Left colon (tissue), 2 donors: ENCODE results near the gene TEAD4. TPM values are rescaled to one million over a fixed set of nuclear protein-coding genes. Genes with fewer than 3 reads are reported as not detected.

Experiments used
- ATAC-seq: fragments of 200-7000 bp; cut with Tn5 transposase; one replicate; pipeline ENCODE4 v1.9.1; 2020; ENCODE audit warnings: mild to moderate bottlenecking, moderate library complexity
- DNase-seq, 2 donors: peaks; one replicate each; pipeline ENCODE4 v3.0.0-alpha.2; 2020
- intact Hi-C, 2 donors: fragments of 100-400 bp; cut with DNase I in 1 of 2; cut with micrococcal nuclease in 1 of 2; formaldehyde crosslinking; loops; one replicate each; pipeline versions ENCODE4 v1.11.2 to v1.14.0; 2022; cut with DNase I, micrococcal nuclease
- long read RNA-seq: library from polyadenylated mRNA; unstranded; transcript quantifications from one replicate; pipeline ENCODE4 v2.0.0, GENCODE V29; 2021
- total RNA-seq, 2 donors: library from RNA; stranded (reverse); fragmentation: NEBNext Ultra II Directional; extraction: Animal tissue kit (Norgen Biotek cat#: 25700); gene quantifications; one replicate each; pipeline ENCODE4 v1.2.1, GENCODE V29; 2021
- donor health status: DM: no; HTN: no; CAD: no.
- donor health status: DM: yes; HTN: yes; CAD: no.

Gene TEAD4
- total RNA-seq: 1 to 10 TPM; 6.0 to 9.0 TPM
- long read RNA-seq, partial matches to known transcripts: 4 of 6 reads
- long read RNA-seq, other reads (novel, unspliced or antisense): 1 of 6 reads

GRCh38 chr12:2959192-2959504, at the start of gene TEAD4:
Gene TEAD4, plus strand, starts transcription at chr12:2959397.
- ATAC-seq (peak; percentile 73), DNase-seq (peak; percentile 62 to 69)
- intact Hi-C loops: no loop called here

GRCh38 chr12:2912216-2912575, 47.0 kb upstream of the TEAD4 start:
- intact Hi-C loops: no loop called here
- ATAC-seq (no peak), DNase-seq (no peak)

DNA sequence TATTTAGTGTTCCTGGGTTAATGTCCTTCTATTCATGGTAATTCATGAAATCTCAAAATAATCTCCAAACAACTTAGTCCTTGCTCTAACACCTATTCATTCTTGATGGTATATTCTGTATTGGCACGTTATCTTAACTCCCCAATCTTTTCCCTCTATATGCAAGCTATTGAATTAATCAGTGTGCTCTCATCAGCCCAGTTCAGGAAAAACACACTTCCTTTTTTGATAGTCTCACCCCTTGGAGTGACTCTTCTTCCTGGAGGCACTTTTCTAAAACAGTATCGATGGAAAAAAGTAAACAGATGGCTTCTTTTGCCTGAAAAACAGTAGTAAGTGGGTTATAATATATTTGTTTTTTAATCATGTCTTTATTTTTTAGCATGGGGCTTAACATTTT, 39.9 kb upstream of the TEAD4 start:
- intact Hi-C loops: no loop called here
- ATAC-seq: no peak

GRCh38 chr12:2922329-2922728, 36.9 kb upstream of the TEAD4 start:
- DNase-seq (no peak), ATAC-seq (no peak)
- intact Hi-C loops: no loop called here

More for the DNA sequence above, 39.9 kb upstream of the TEAD4 start:
- no peak for DNase-seq

GRCh38 chr12:2923057-2923456, 36.1 kb upstream of the TEAD4 start:
- ATAC-seq: no peak
- intact Hi-C loops: no loop called here
- no peak for DNase-seq

DNA sequence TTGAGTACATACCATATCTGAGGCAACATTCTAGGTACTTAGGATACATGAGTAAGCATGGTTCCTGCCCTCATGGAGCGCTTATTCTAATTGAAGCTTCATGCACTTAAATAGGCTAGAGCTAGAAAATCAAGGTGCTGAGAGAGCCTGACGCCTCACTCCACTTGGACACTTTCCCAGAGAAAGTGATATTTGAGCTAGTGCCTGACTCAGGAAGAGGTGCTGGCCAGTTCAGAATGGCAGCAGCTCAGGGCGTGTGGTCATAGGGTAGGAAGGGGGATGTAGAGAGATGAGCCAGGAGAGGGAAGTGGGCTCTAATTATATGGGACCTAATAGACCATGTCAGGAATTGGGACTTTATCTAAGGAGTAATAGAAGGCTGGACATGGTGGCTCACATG, 35.2 kb upstream of the TEAD4 start:
- DNase-seq: no peak
- intact Hi-C loops: no loop called here
- no peak for ATAC-seq

DNA sequence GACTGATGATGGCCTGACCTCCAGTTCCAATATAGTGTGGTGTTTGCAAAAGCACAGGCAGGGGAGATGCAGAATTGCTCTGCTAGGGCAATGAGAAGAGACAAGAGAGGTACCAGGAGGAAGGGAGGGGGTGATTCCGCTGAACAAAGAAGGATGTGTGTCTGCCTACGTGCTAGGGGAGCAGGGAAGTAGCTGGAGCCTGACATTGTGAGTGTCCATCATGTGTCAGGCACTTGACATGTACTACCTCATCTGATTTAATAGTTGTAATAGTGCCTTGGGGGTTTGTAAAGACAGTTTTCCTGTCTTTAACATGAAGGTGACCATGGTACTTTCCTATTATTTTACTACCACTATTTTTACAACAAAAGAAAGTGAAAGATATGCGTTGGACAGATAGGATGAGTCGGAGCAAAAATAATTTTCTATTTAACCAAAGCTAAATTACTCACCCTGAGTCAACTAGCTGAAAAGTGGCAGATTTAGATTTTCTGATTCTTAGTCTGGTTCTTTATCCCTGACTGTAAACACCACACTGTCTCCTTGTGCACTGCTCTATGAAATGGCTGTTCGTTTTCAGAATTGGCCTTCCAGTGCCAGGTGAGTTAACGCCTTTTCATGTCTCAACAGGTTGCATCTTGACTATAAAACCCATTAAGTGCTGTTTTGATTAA, 33.7 kb upstream of the TEAD4 start:
- intact Hi-C loops: no loop called here
- ATAC-seq (no peak), DNase-seq (no peak)

GRCh38 chr12:2930865-2931264, 28.3 kb upstream of the TEAD4 start:
- ATAC-seq: no peak
- intact Hi-C loops: no loop called here
- DNase-seq: no peak

DNA sequence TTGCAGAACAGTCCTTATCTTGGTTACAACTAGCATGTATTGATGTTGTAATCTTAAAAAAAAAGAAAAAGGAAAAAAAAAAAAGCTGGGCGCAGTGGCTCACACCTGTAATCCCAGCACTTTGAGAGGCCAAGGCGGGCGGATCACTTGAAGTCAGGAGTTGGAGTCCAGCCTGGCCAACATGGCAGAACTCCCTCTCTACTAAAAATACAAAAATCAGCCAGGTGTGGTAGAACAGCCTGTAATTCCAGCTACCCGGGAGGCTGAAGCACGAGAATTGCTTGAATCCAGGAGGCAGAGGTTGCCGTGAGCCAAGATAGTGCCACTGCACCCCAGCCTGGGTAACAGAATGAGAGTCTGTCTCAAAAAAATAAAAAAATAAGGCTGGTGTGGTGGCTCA, 25.6 kb upstream of the TEAD4 start:
- DNase-seq (no peak), ATAC-seq (no peak)
- intact Hi-C loops: no loop called here

- intact Hi-C loops: no loop called here
- DNase-seq: no peak
Observed at GRCh38 chr12:2934371-2934770, 24.8 kb upstream of the TEAD4 start.

GRCh38 chr12:2936301-2936700, 22.9 kb upstream of the TEAD4 start:
- no peak for ATAC-seq
- no peak for DNase-seq
- intact Hi-C loops: no loop called here

More at GRCh38 chr12:2934371-2934770, 24.8 kb upstream of the TEAD4 start:
- no peak for ATAC-seq

DNA sequence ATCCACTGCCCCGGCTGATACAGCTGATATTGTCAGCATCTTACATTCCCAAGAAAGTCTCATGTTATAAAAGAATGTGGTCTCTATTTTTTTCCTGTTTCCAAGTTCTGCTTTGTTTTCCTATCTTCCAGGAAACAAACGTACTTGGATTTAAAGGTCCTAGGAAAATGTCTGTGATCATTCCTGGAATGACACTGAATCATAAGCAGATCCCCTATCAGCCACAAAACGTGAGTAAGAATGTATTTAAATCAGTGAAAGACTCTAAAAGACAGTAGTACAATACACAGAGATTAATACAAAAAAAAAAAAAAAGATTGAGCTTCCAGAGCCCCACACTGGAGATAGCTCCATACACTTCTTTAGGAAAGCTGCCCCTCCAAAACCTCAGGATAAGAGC, 21.7 kb upstream of the TEAD4 start:
- ATAC-seq: no peak
- DNase-seq: no peak
- intact Hi-C loops: no loop called here

DNA sequence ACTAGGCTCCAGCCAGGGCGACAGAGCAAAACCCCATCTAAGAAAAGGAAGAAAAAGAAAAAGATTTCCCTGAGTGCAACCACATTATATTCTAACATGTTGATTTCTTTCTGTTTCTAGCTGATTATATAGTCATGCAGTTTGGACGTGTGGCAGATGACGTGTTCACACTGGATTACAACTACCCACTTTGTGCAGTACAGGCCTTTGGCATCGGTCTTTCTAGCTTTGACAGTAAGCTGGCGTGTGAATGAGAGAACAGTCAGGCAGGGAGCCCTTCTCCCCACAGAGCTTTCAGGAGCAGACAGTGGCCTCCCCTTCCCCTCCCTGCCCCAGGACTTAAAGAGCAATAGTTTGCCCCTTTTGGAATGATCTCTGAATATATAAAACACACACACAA, 20.0 kb upstream of the TEAD4 start:
- ATAC-seq (no peak), DNase-seq (no peak)
- intact Hi-C loops: no loop called here

DNA sequence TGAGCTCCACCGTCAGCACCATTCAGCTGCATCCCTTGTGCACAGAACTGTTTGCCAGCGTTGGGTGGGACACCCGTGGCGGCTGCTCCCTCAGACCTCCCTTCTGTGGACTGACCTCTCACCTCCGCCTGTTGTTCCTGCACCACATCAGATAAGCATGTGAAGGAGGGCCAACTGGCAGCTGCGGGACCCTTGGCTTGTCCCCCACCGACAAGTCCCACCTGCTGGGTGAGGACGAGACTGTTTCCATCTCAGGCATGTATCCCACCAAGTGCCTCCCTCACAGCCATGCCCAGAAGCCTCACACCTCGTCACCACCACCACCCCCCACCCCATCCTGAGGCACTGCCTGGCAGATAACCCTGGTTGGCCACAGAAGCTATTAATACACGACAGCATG, 18.6 kb upstream of the TEAD4 start:
- intact Hi-C loops: no loop called here
- no peak for ATAC-seq
- no peak for DNase-seq

- DNase-seq (no peak), ATAC-seq (no peak)
- intact Hi-C loops: no loop called here
Observed at GRCh38 chr12:2941524-2941923, 17.7 kb upstream of the TEAD4 start.

DNA sequence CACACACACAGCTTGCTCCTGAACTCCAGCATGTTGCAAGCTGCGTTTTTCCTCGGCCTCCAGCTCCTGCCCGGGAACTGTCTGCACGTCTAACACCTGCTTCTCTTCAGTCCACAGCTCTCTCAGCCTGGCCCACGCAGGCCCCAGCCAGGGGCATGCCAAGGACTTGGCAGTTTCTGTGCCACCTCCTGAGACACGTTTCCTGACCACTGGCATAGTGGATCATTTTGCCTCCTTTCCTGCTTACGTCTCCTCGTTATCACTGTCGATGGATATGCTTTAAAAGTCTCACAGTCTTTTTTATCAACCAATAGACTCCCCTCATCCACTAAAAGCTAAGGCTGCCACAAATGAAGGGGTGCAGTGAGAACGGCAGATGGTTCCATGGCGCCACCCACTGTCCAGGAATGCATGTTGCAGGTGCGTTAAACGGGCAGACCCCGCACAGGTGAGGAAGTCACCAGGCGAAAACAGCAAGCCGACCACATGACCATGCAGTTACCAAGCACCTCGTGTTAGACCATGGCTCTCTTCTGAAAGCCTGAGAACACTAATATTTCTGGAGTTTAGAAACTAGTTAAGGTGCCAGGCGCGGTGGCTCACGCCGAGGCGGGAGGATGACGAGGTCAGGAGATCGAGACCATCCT, 14.7 kb upstream of the TEAD4 start:
- intact Hi-C loops: no loop called here
- DNase-seq (peak in 1 of 2 donors; percentile 61), ATAC-seq (peak; percentile 95)

DNA sequence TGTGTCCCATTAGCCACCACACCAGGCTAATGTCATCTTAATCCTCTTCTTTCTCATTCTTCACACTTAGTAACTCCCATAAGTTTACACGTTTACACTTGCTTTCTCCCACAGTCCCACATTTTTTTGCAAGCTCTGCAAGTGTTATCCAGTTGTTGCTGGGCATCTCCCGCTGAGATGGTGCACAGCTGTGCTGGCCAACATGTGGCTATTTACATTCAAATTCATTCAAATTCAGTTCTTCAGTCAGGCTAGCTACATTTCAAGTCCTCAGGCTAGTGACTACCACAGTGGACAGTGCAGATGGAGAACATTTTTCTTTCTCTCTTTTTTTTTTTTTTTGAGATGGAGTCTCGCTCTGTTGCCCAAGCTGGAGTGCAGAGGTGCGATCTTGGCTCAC, 9.8 kb upstream of the TEAD4 start:
- intact Hi-C loops: no loop called here
- DNase-seq: no peak

GRCh38 chr12:2955888-2956287, 3.3 kb upstream of the TEAD4 start:
- intact Hi-C loops: no loop called here
- DNase-seq (no peak), ATAC-seq (no peak)

More for the DNA sequence above, 9.8 kb upstream of the TEAD4 start:
- ATAC-seq: no peak

DNA sequence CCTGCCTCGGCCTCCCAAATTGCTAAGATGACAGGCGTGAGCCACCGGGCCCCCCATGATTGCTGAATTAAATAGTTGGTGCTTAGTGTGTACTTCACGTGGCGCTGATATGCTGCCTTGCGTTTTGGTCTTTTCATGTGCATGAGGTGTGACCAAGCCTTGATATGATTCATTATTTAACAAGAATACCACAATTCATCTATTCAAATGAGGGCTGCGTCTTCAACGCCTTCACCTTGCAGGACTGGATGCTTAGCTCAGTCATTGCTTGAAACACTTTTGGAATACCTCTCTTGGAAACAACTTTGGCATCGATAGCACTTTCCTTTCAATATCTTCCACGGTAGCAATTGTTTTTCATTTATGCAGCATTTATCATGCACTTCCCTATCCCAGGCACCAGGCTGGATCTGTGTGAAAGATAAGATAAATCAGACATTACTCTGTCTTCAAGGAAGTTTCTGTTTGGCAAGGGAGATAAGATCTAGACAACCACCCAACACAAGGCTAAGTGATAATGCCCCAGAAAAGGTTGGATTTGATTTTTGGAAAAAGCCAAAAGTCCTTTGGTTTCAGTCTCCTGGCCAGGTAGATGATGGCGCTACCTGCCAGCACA, 1.3 kb upstream of the TEAD4 start:
- ATAC-seq (peak; percentile 25), DNase-seq (no peak)
- intact Hi-C loops: no loop called here

DNA sequence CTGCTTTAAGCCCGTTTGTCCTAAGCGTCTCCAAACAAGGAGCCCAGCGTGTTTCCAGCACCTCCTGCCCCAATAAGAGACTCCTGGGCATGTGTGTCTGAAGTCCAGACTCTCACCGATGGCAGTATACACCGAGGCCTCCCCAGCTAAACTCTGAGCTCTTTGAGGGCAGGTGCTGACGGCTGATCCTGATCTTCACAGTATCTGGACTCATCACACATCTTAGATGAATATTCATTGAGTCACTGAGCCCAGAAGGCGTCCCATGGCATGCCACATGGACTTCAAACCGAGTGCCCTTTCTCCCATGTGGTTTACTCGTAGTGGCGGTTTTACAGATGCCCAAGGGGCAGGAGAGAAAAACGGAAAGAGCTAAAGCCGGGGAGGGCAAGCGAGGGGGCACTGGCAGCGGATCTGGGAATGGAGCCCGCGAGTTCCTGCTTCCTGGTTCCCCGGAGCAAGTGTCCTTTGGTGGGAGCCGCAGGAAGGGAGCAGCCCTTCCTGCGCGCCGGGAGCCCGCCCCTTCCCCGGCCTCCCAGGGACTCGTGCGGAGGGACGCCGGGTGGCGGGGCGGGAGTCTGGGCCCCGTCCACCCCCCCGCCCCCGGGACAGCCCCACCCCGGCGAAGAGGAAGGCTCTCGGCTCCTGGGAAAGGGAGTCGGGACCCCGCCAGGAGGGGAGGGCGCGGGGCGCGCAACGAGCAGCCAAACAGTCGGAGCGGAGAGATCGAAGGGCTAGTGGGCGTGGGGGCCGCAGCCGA, 585 bp upstream of the TEAD4 start:
- ATAC-seq (peak; percentile 86), DNase-seq (peak; percentile 71 to 73)
- intact Hi-C loops: no loop called here
